ENCODE measurements around the gene LRMDA.

DNA sequence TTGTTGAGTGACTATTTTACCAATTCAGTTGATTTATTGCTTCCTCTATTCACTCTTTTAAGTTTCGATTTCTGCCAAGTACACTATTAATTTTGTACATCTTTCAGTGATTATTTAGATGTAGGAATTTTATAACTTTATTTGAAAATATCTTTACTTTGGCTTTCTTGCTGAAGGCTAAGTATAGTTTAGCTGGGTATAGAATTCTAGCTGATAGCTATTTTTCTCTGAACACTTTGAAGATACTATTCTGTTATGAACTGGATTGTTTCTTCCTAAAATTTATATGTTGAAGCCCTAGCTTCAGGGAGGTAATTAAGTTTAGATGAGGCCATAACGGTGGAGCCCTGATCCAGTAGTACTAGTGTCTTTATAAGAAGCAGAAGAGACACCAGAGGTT, 141.1 kb downstream of the LRMDA start:
- TF ChIP-seq, protein P1, sequence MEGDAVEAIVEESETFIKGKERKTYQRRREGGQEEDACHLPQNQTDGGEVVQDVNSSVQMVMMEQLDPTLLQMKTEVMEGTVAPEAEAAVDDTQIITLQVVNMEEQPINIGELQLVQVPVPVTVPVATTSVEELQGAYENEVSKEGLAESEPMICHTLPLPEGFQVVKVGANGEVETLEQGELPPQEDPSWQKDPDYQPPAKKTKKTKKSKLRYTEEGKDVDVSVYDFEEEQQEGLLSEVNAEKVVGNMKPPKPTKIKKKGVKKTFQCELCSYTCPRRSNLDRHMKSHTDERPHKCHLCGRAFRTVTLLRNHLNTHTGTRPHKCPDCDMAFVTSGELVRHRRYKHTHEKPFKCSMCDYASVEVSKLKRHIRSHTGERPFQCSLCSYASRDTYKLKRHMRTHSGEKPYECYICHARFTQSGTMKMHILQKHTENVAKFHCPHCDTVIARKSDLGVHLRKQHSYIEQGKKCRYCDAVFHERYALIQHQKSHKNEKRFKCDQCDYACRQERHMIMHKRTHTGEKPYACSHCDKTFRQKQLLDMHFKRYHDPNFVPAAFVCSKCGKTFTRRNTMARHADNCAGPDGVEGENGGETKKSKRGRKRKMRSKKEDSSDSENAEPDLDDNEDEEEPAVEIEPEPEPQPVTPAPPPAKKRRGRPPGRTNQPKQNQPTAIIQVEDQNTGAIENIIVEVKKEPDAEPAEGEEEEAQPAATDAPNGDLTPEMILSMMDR (IDR thresholded peaks at IDR 0.05), result no peak
- no peak for TF ChIP-seq EZH2 (IDR thresholded peaks at IDR 0.05; ENCODE audit: borderline replicate concordance, insufficient read depth, low read depth, low read length, poor library complexity, severe bottlenecking)
